ENCODE data around the gene LCE3D. TPM values are rescaled to one million over a fixed set of nuclear protein-coding genes. Genes with fewer than 3 reads are reported as not detected.
"Not testable (repeated sequence)": the region's sequence is repeated elsewhere in the genome, so short reads cannot be mapped to it uniquely, and the experiment has no call there.

The LCE3D gene
- total RNA-seq, 4 donors from 2014 or later: not detected

DNA sequence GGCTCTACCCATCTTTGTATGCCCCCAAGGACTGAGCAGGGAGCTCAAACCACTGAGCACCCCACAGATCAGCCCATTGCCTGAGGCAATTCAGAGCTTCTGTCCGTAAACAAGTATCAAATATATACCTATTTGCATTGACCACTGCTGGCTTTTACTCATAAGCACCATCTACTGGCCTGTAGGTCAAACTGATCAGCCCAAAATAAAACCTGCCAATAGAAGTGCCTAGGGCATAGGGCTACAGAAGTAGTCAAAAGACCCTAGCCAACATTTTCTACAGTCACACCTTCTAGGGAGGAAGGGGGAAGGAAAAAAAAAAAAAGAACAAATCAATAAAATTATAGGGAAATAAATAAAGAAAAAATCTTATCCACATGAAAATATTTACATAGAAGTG is 5.3 kb upstream of the LCE3D start:
- Histone ChIP-seq H3K36me3 (no peaks in the 10 kb centered on the region), H3K9me3 (no peaks in the 10 kb centered on the region), H3K4me3 (no peak overlapping the region), H3K27me3 (no peaks in the 10 kb centered on the region), H3K4me1 (no peaks in the 10 kb centered on the region), H3K27ac (no peak overlapping the region)
- no peak for DNase-seq
- in situ Hi-C loops (cut with MboI; ENCODE audit: low pct_ligation_motif_present in 1 of 4, low pct_unique_long_range_greater_than_20kb in 1 of 4, low sequenced_read_pairs in 3 of 4) (no loop called here), intact Hi-C loops (cut with DNase I; ENCODE audit: low total_unique reads) (no loop called here)
- TF ChIP-seq POLR2AphosphoS5 (IDR thresholded peaks at IDR 0.05) (no peak), EP300 (IDR thresholded peaks at IDR 0.05; ENCODE audit: low read depth) (no peak), POLR2A (IDR thresholded peaks at IDR 0.05) (no peak)
- TF ChIP-seq, protein P1, sequence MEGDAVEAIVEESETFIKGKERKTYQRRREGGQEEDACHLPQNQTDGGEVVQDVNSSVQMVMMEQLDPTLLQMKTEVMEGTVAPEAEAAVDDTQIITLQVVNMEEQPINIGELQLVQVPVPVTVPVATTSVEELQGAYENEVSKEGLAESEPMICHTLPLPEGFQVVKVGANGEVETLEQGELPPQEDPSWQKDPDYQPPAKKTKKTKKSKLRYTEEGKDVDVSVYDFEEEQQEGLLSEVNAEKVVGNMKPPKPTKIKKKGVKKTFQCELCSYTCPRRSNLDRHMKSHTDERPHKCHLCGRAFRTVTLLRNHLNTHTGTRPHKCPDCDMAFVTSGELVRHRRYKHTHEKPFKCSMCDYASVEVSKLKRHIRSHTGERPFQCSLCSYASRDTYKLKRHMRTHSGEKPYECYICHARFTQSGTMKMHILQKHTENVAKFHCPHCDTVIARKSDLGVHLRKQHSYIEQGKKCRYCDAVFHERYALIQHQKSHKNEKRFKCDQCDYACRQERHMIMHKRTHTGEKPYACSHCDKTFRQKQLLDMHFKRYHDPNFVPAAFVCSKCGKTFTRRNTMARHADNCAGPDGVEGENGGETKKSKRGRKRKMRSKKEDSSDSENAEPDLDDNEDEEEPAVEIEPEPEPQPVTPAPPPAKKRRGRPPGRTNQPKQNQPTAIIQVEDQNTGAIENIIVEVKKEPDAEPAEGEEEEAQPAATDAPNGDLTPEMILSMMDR (IDR thresholded peaks at IDR 0.05): no peak
- WGBS, 2 donors (ENCODE audit: low coverage in 1 of 2): no CpG with 5 or more reads among the region's 1 CpG

DNA sequence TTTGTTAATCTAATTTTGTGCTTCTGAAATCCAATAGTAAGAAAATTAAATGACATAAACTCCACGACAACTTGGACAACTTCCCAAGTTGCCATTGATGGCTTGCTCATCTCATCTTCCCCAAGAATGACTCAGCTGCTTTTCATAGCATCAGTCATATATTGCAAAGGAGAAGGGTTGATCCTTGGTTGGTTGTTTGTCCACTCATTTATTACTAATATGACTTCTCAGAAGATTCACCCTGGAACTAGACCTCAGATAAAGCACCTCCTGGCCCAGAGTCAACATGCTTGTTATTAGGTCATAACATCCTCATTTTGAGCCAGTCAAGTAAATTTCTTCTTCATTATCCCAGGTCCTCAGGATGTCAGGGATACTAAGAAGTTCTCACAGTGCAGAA is 2.3 kb upstream of the LCE3D start:
- WGBS, 2 donors (ENCODE audit: low coverage in 1 of 2): 38 to 58% methylated on average over 1 of the region's 1 CpG
- Histone ChIP-seq H3K27ac (no peak overlapping the region), H3K9me3 (no peaks in the 10 kb centered on the region), H3K27me3 (no peaks in the 10 kb centered on the region), H3K4me3 (no peak overlapping the region), H3K36me3 (no peaks in the 10 kb centered on the region), H3K4me1 (no peaks in the 10 kb centered on the region)
- no peak for TF ChIP-seq POLR2A (IDR thresholded peaks at IDR 0.05)
- TF ChIP-seq, protein P1 (IDR thresholded peaks at IDR 0.05): no peak
- no peak for TF ChIP-seq POLR2AphosphoS5 (IDR thresholded peaks at IDR 0.05)
- TF ChIP-seq EP300 (IDR thresholded peaks at IDR 0.05; ENCODE audit: low read depth): no peak
- no peak for DNase-seq
- in situ Hi-C loops (cut with MboI; ENCODE audit: low pct_ligation_motif_present in 1 of 4, low pct_unique_long_range_greater_than_20kb in 1 of 4, low sequenced_read_pairs in 3 of 4) (no loop called here), intact Hi-C loops (cut with DNase I; ENCODE audit: low total_unique reads) (loop anchor here (1.0 kb wide), 1 partner anchor 36 kb away; no protein-coding TSS in a partner anchor)

DNA sequence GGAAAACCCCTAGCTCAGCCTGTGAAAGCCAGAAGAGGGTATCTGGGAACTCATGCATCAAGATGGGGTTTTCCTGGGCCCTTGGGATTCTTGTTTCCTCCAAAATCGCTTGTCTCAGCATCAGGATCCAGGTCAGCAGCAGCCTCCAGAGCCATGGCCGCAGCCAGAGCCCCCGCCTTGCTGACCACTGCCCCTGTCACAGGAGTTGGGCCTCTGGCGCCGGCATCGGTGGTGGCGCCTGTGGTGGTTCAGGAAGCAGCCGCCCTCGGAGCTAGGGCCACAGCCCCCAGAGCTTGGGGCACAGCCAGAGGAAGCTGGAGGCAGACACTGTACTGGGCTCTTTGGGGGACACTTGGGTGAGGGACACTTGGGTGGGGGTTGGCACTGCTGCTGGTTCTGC is 790 bp downstream of the LCE3D start:
- WGBS, 2 donors (ENCODE audit: low coverage in 1 of 2): 87% methylated on average over 9 of the region's 9 CpGs; no CpG with 5 or more reads in 1 of the 2 donors
- H3K4me3 ChIP-seq; H3K27ac ChIP-seq; H3K9me3 ChIP-seq; H3K36me3 ChIP-seq; intact Hi-C loops (cut with DNase I; ENCODE audit: low total_unique reads); DNase-seq; H3K27me3 ChIP-seq; H3K4me1 ChIP-seq: not testable (repeated sequence)
- in situ Hi-C loops (cut with MboI; ENCODE audit: low pct_ligation_motif_present in 1 of 4, low pct_unique_long_range_greater_than_20kb in 1 of 4, low sequenced_read_pairs in 3 of 4): loop anchor here in 1 of 4 donors (10.0 kb wide), 1 partner anchor 55 kb away; no protein-coding TSS in a partner anchor

DNA sequence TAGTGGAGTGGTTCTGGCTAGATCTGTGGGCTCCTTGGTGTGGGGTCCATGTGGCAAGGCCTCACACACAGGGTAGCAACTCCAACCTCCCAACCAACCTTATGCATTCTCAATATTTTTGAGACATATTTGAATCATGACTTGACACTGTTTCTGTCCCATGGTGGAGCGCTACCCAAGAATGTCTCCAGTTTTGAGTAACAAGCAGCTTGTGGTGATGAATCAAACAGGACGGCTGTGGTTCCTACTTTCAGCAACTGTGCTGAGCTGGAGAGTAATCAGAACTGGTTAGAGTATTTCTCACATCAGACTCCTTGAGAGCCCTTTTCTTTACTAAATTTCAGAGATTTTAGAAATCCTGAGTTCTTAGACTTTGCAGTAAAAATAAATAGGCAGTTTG is 3.1 kb downstream of the LCE3D start:
- in situ Hi-C loops (cut with MboI; ENCODE audit: low pct_ligation_motif_present in 1 of 4, low pct_unique_long_range_greater_than_20kb in 1 of 4, low sequenced_read_pairs in 3 of 4) (loop anchor here in 1 of 4 donors (10.0 kb wide), 1 partner anchor 58 kb away; no protein-coding TSS in a partner anchor), intact Hi-C loops (cut with DNase I; ENCODE audit: low total_unique reads) (no loop called here)
- H3K9me3 ChIP-seq: no peaks in the 10 kb centered on the region
- WGBS, 2 donors (ENCODE audit: low coverage in 1 of 2): 80% methylated on average over 2 of the region's 2 CpGs; no CpG with 5 or more reads in 1 of the 2 donors
- no peak for DNase-seq
- H3K27me3 ChIP-seq: no peaks in the 10 kb centered on the region
- H3K36me3 ChIP-seq: no peaks in the 10 kb centered on the region
- H3K27ac ChIP-seq: no peak overlapping the region
- no peaks in the 10 kb centered on the region for H3K4me1 ChIP-seq
- no peak for TF ChIP-seq POLR2AphosphoS5 (IDR thresholded peaks at IDR 0.05)
- TF ChIP-seq POLR2A (IDR thresholded peaks at IDR 0.05): no peak
- no peak for TF ChIP-seq EP300 (IDR thresholded peaks at IDR 0.05; ENCODE audit: low read depth)
- TF ChIP-seq, protein P1 (IDR thresholded peaks at IDR 0.05): no peak
- no peak overlapping the region for H3K4me3 ChIP-seq

DNA sequence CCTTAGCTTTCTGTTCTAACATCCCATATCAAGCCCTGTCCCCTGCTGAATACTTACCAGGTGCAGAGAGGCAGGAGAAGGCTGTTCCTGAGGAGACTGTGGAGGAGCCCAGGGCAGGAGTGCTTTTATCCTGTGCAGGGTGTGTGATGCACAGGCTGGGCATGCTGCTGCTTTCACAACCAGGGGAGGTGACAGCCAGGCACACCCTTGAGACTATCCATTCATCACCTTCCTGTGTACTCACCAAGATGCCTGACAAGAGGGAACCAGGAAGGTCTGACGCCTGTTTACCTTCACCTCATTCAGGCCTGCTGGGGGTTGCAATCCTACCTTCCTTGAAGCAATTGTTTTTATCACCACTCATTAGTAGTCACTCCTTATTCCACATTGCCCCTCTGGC is 13.6 kb downstream of the LCE3D start, which contains the start of gene LCE3E:
Gene LCE3E, minus strand, starts transcription at position 100 of the 400 bp plus-strand sequence. CDS start 572 bp downstream, outside the sequence.
- intact Hi-C loops (cut with DNase I; ENCODE audit: low total_unique reads): no loop called here
- no peak for DNase-seq
- Histone ChIP-seq H3K4me3 (no peak within 1 kb of the TSS), H3K4me1 (no peaks in the 10 kb centered on the region), H3K36me3 (no peaks in the 10 kb centered on the region), H3K27ac (no peak within 1 kb of the TSS), H3K9me3 (no peaks in the 10 kb centered on the region), H3K27me3 (no peaks in the 10 kb centered on the region)
- in situ Hi-C loops (cut with MboI; ENCODE audit: low pct_ligation_motif_present in 1 of 4, low pct_unique_long_range_greater_than_20kb in 1 of 4, low sequenced_read_pairs in 3 of 4): no loop called here
- 58% methylated on average over 1 of the region's 1 CpG; no CpG with 5 or more reads in 1 of the 2 donors for WGBS, 2 donors (ENCODE audit: low coverage in 1 of 2)
- TF ChIP-seq EP300 (IDR thresholded peaks at IDR 0.05; ENCODE audit: low read depth): no peak
- TF ChIP-seq, protein P1 (IDR thresholded peaks at IDR 0.05): no peak
- no peak for TF ChIP-seq POLR2AphosphoS5 (IDR thresholded peaks at IDR 0.05)
- no peak for TF ChIP-seq POLR2A (IDR thresholded peaks at IDR 0.05)

All from transverse colon (tissue), 4 donors.